SK-N-SH (cell line): Measurements from ENCODE around the gene DLG2. TPM values are rescaled to one million over a fixed set of nuclear protein-coding genes. Genes with fewer than 3 reads are reported as not detected.

Experiments
- CTCF ChIA-PET: fragments of 300-600, 350-600 bp; formaldehyde crosslinking; extraction: SDS; loops from one replicate; lab custom pipeline; 2021; lab: Yijun Ruan, JAX
- POLR2A ChIA-PET: fragments of 350-600 bp; sonication (Branson Sonifier 250); formaldehyde crosslinking; extraction: SDS; loops from one replicate; lab custom pipeline; 2020; ENCODE audit warnings: antibody characterized with exemption, inconsistent platforms; lab: Yijun Ruan, JAX
- DNase-seq: peaks from one replicate; pipeline ENCODE4 v3.0.0; 2012
- H2AFZ ChIP-seq: fragments of 200-600 bp; sonication (generic); 2 replicates; pipeline ENCODE4 v1.8.1; 2016; ENCODE audit warnings: antibody characterized with exemption, mild to moderate bottlenecking, low read depth
- H3F3A ChIP-seq: fragments of 200-600 bp; sonication (generic); replicated peaks from 2 replicates; pipeline ENCODE3; 2016; ENCODE audit warnings: antibody characterized with exemption, mild to moderate bottlenecking; ENCODE audit not compliant: insufficient read depth
- H3K27ac ChIP-seq, 2 experiments: fragments of 200-500 bp in 1 of 2; fragments of 200-600 bp in 1 of 2; sonication (Bioruptor generic) in 1 of 2; sonication (generic), shearing (Covaris generic) in 1 of 2; 2 replicates each; pipeline versions ENCODE4 v1.5.1 to v1.6.1; 2014 to 2016; ENCODE audit warnings: low read depth in 2 of 2, inconsistent platforms in 1 of 2, low read length in 1 of 2, mild to moderate bottlenecking in 1 of 2, mixed read lengths in 1 of 2
- H3K27me3 ChIP-seq: fragments of 200-600 bp; sonication (generic), shearing (Covaris generic); 2 replicates; pipeline ENCODE4 v1.6.1; 2016; ENCODE audit warnings: mixed run types; ENCODE audit not compliant: insufficient read depth
- H3K36me3 ChIP-seq, 2 experiments: fragments of 200-500 bp in 1 of 2; fragments of 200-600 bp in 1 of 2; sonication (Bioruptor generic) in 1 of 2; sonication (generic) in 1 of 2; replicated peaks in 1 of 2; 2 replicates each; pipeline versions ENCODE3 to v1.5.1; 2014 to 2016; ENCODE audit warnings: low read length in 1 of 2, mild to moderate bottlenecking in 1 of 2; ENCODE audit not compliant: insufficient read depth in 2 of 2, control insufficient read depth in 1 of 2
- H3K4me1 ChIP-seq, 2 experiments: fragments of 200-500 bp in 1 of 2; fragments of 200-600 bp in 1 of 2; sonication (Bioruptor generic) in 1 of 2; sonication (generic), shearing (Covaris generic) in 1 of 2; 2 replicates each; pipeline versions ENCODE4 v1.5.1 to v1.6.1; 2014 to 2016; ENCODE audit warnings: low read depth in 1 of 2, low read length in 1 of 2, mixed run types in 1 of 2; ENCODE audit not compliant: insufficient read depth in 2 of 2, control insufficient read depth in 1 of 2
- H3K4me2 ChIP-seq: fragments of 200-600 bp; sonication (generic), shearing (Covaris generic); 2 replicates; pipeline ENCODE4 v1.6.1; 2017; ENCODE audit warnings: mixed run types
- H3K4me3 ChIP-seq, 2 experiments: fragments of 200-500 bp in 1 of 2; fragments of 200-600 bp in 1 of 2; sonication (Bioruptor generic) in 1 of 2; sonication (generic), shearing (Covaris generic) in 1 of 2; 2 replicates each; pipeline versions ENCODE4 v1.5.1 to v1.8.1; 2014 to 2016; ENCODE audit warnings: low read depth in 2 of 2, inconsistent platforms in 1 of 2, low read length in 1 of 2, mild to moderate bottlenecking in 1 of 2, mixed read lengths in 1 of 2, moderate library complexity in 1 of 2
- H3K79me2 ChIP-seq: fragments of 200-600 bp; sonication (generic); 2 replicates; pipeline ENCODE4 v1.8.1; 2017; ENCODE audit warnings: mild to moderate bottlenecking; ENCODE audit not compliant: insufficient read depth
- H3K9ac ChIP-seq: fragments of 200-600 bp; sonication (generic); 2 replicates; pipeline ENCODE4 v1.6.1; 2017; ENCODE audit warnings: mixed run types
- H3K9me2 ChIP-seq: fragments of 200-600 bp; sonication (generic); 2 replicates; pipeline ENCODE4 v1.6.1; 2017; ENCODE audit warnings: mixed run types
- H3K9me3 ChIP-seq: fragments of 200-600 bp; sonication (generic); 2 replicates; pipeline ENCODE4 v1.6.1; 2017; ENCODE audit warnings: mixed run types, mild to moderate bottlenecking, moderate library complexity
- H4K20me1 ChIP-seq: fragments of 200-600 bp; sonication (generic); 2 replicates; pipeline ENCODE4 v1.6.1; 2017; ENCODE audit warnings: mild to moderate bottlenecking, mixed run types; ENCODE audit not compliant: insufficient read depth
- CHD2 ChIP-seq: fragments of 150-350 bp; IDR thresholded peaks from 2 replicates; pipeline ENCODE4 v1.6.1; 2018; ENCODE audit warnings: low read length; ENCODE audit not compliant: partially characterized antibody
- EP300 ChIP-seq, 2 experiments: IDR thresholded peaks; 2 replicates each; pipeline versions ENCODE4 v1.4.0 to v1.6.1; 2012; ENCODE audit warnings: borderline replicate concordance in 1 of 2, low read depth in 1 of 2, low read length in 1 of 2
- EZH2phosphoT487 ChIP-seq: fragments of 200-600 bp; sonication (generic); IDR thresholded peaks from 2 replicates; pipeline ENCODE4 v1.6.1; 2017; ENCODE audit warnings: low read depth, mixed run types, mild to moderate bottlenecking, antibody characterized with exemption, moderate library complexity, borderline replicate concordance
- FOSL2 ChIP-seq: IDR thresholded peaks from 2 replicates; pipeline ENCODE4 v1.4.0; 2012; ENCODE audit warnings: low read depth, mild to moderate bottlenecking, moderate library complexity, borderline replicate concordance
- FOXJ3 ChIP-seq: sonication (generic); formaldehyde crosslinking; IDR thresholded peaks from 2 replicates; pipeline ENCODE4 v1.5.1; 2020; ENCODE audit warnings: mild to moderate bottlenecking, missing genetic modification reagents
- GABPA ChIP-seq: IDR thresholded peaks from 2 replicates; pipeline ENCODE4 v1.4.0; 2012; ENCODE audit warnings: low read depth, mild to moderate bottlenecking
- GATA2 ChIP-seq: sonication (generic); formaldehyde crosslinking; IDR thresholded peaks from 2 replicates; pipeline ENCODE4 v1.5.0; 2020; ENCODE audit warnings: mild to moderate bottlenecking, missing genetic modification reagents
- JUND ChIP-seq: IDR thresholded peaks from 2 replicates; pipeline ENCODE4 v1.4.0; 2012
- MAX ChIP-seq: IDR thresholded peaks from 2 replicates; pipeline ENCODE4 v1.4.0; 2012; ENCODE audit warnings: low read depth
- MEF2A ChIP-seq: IDR thresholded peaks from 2 replicates; pipeline ENCODE4 v1.4.0; 2012; ENCODE audit warnings: low read depth, borderline replicate concordance
- MXI1 ChIP-seq: IDR thresholded peaks from 2 replicates; pipeline ENCODE4 v1.6.1; 2012; ENCODE audit warnings: mild to moderate bottlenecking, low read depth, low read length, improper control_type of control experiment
- NFIC ChIP-seq: IDR thresholded peaks from 2 replicates; pipeline ENCODE4 v1.4.0; 2012; ENCODE audit warnings: borderline replicate concordance
- NRF1 ChIP-seq: IDR thresholded peaks from 2 replicates; pipeline ENCODE4 v1.6.1; 2012; ENCODE audit warnings: low read depth, mild to moderate bottlenecking, low read length
- POLR2AphosphoS5 ChIP-seq: IDR thresholded peaks from 2 replicates; pipeline ENCODE4 v1.6.1; 2012; ENCODE audit warnings: low read depth, low read length
- RAD21 ChIP-seq: IDR thresholded peaks from 2 replicates; pipeline ENCODE4 v1.6.1; 2012; ENCODE audit warnings: mild to moderate bottlenecking, low read length
- RFX5 ChIP-seq: IDR thresholded peaks from 2 replicates; pipeline ENCODE4 v1.6.1; 2012; ENCODE audit warnings: mild to moderate bottlenecking, improper control_type of control experiment, low read length
- RXRA ChIP-seq: IDR thresholded peaks from 2 replicates; pipeline ENCODE4 v1.4.0; 2012; ENCODE audit warnings: low read depth, mild to moderate bottlenecking, borderline replicate concordance
- SIN3A ChIP-seq: IDR thresholded peaks from 2 replicates; pipeline ENCODE4 v1.6.1; 2012; ENCODE audit warnings: low read depth, mild to moderate bottlenecking, low read length, moderate library complexity, borderline replicate concordance
- TAF1 ChIP-seq: IDR thresholded peaks from 2 replicates; pipeline ENCODE4 v1.6.1; 2012; ENCODE audit warnings: low read depth, mild to moderate bottlenecking, low read length, moderate library complexity, borderline replicate concordance
- TCF12 ChIP-seq: IDR thresholded peaks from 2 replicates; pipeline ENCODE4 v1.4.0; 2012
- USF1 ChIP-seq: IDR thresholded peaks from 2 replicates; pipeline ENCODE4 v1.4.0; 2012; ENCODE audit warnings: low read depth, borderline replicate concordance
- YY1 ChIP-seq: IDR thresholded peaks from 2 replicates; pipeline ENCODE4 v1.4.0; 2012; ENCODE audit warnings: low read depth, mild to moderate bottlenecking
- ZBTB33 ChIP-seq: IDR thresholded peaks from 2 replicates; pipeline ENCODE4 v1.4.0; 2012; ENCODE audit warnings: low read depth, borderline replicate concordance
- WGBS: methylation state at CpG from one replicate; pipeline ENCODE4 v1.1.6; 2017; ENCODE audit warnings: low lambda C conversion rate; 5-methylcytosine and 5-hydroxymethylcytosine counted together
- polyA plus RNA-seq, 3 experiments: library from polyadenylated mRNA; depleted of rRNA; stranded (reverse); fragments of >200 nt; gene quantifications; 2 replicates each; pipeline ENCODE4 v1.2.3, GENCODE V29; 2012

DLG2 gene
- polyA plus RNA-seq, 1 of the 3 experiments (the other 2 are of a cell fraction), result 0.21 TPM

DNA sequence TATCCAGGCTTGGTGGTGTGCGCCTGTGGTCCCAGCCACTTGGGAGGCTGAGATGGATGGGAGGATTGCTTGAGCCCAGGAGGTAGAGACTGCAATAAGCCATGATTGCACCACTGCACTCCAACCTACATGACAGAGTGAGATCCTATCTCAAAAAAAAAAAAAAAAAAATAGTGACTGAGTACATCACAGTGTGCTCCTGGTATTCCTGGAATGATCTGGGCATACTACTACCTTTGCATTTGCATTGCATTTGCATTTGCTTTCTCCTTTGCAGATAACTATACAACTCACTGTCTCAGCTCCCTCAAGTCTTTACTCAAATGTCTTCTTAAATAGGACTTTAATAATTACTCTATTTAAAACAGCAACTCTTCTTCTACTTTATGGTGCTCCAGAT lies 51.8 kb downstream of the DLG2 start:
- TF ChIP-seq EZH2phosphoT487 (no peak), FOSL2 (no peak), NRF1 (no peak), NFIC (no peak), POLR2AphosphoS5 (no peak), GABPA (no peak), SIN3A (no peak), TAF1 (no peak), MXI1 (no peak), USF1 (no peak), MAX (no peak), CHD2 (no peak), EP300 (IDR thresholded peaks at IDR 0.05; ENCODE audit: borderline replicate concordance in 1 of 2, low read depth in 1 of 2, low read length in 1 of 2) (no peak), YY1 (no peak), FOXJ3 (CRISPR knock-in tag) (no peak), TCF12 (no peak)
- TF ChIP-seq, all 33 proteins: peak for 0
- H3K4me3 ChIP-seq, result no peak overlapping the region
- no peaks in the 10 kb centered on the region for H3K36me3 ChIP-seq
- H3K27ac ChIP-seq, result no peak overlapping the region
- no peak overlapping the region for H2AFZ ChIP-seq
- H3K79me2 ChIP-seq, result no peaks in the 10 kb centered on the region
- WGBS, result 62% methylated on average over 1 of the region's 1 CpG
- H3K27me3 ChIP-seq, result 0 out of 2 replicates have a peak, but pooled peaks cover 7% of the 10 kb centered on the region
- no peak overlapping the region for H3K9ac ChIP-seq
- ChIA-PET CTCF (no interaction called here), POLR2A (no interaction called here)
- no peak overlapping the region for H3K4me2 ChIP-seq
- H4K20me1 ChIP-seq, result no peaks in the 10 kb centered on the region
- DNase-seq, result no peak
- no peaks in the 10 kb centered on the region for H3K4me1 ChIP-seq
- H3K9me2 ChIP-seq, result no peaks in the 10 kb centered on the region; the same call in 1 of the 2 replicates
- H3K9me3 ChIP-seq, result no peaks in the 10 kb centered on the region
- H3F3A ChIP-seq, result no peaks in the 10 kb centered on the region

DNA sequence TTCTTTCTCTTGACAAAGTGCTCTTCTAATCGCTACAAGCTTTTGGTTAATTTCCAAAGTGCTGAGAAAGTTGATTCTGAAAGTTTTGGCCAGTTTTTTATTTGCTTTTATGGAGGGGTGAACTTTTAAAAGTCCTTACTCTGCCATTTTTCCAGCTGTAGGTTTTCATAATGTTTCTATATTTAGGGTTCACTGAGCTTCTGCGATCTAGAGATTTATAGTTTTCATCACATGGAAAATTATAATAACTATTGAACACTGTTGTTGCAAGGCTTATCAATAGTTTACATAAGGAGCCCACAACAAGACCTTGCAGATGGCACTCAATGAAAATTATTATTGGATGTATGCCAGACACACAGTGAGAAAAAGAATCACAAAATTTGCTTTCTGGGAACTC lies 55.1 kb downstream of the DLG2 start:
- Histone ChIP-seq H3K9me3 (no peaks in the 10 kb centered on the region), H4K20me1 (no peaks in the 10 kb centered on the region), H2AFZ (no peak overlapping the region), H3F3A (no peaks in the 10 kb centered on the region), H3K9ac (no peak overlapping the region), H3K4me2 (no peak overlapping the region), H3K27me3 (0 out of 2 replicates have a peak, but pooled peaks cover 7% of the 10 kb centered on the region), H3K4me1 (no peaks in the 10 kb centered on the region), H3K4me3 (no peak overlapping the region), H3K36me3 (no peaks in the 10 kb centered on the region), H3K27ac (no peak overlapping the region), H3K79me2 (no peaks in the 10 kb centered on the region), H3K9me2 (no peaks in the 10 kb centered on the region; the same call in none of the 2 replicates)
- ChIA-PET POLR2A (no interaction called here), CTCF (no interaction called here)
- WGBS, result 29% methylated on average over 2 of the region's 2 CpGs
- no peak for DNase-seq
- no peak for TF ChIP-seq RAD21
- TF ChIP-seq ZBTB33, result no peak
- no peak for TF ChIP-seq CHD2
- no peak for TF ChIP-seq RFX5
- TF ChIP-seq MEF2A, result no peak
- no peak for TF ChIP-seq FOSL2
- no peak for TF ChIP-seq GATA2 (CRISPR knock-in tag)
- no peak for TF ChIP-seq NFIC
- TF ChIP-seq MAX, result no peak
- no peak for TF ChIP-seq RXRA
- no peak for TF ChIP-seq NRF1
- TF ChIP-seq FOXJ3 (CRISPR knock-in tag), result no peak
- no peak for TF ChIP-seq USF1
- no peak for TF ChIP-seq MXI1
- no peak for TF ChIP-seq JUND
- TF ChIP-seq EP300 (IDR thresholded peaks at IDR 0.05; ENCODE audit: borderline replicate concordance in 1 of 2, low read depth in 1 of 2, low read length in 1 of 2), result no peak
- no peak for TF ChIP-seq GABPA
